ENCODE results near the gene IKZF2. TPM values are rescaled to one million over a fixed set of nuclear protein-coding genes. Genes with fewer than 3 reads are reported as not detected.

The IKZF2 gene
- total RNA-seq, 1 donor from 2014 or later, result 57.0 TPM

GRCh38 chr2:213162516-213163118, 11.2 kb upstream of the IKZF2 start:
- DNase-seq (ENCODE audit: extremely low spot score, unreplicated experiment), result no peak
- no peak overlapping the region for H3K27ac Mint-ChIP-seq
- H3K4me1 Mint-ChIP-seq (ENCODE audit: unreplicated experiment), result no peaks in the 10 kb centered on the region
- no peak for TF ChIP-seq CTCF (conservative IDR thresholded peaks at IDR 0.05)
- no peaks in the 10 kb centered on the region for H3K9me3 Mint-ChIP-seq
- H3K4me3 Mint-ChIP-seq, result no peak overlapping the region
- no peaks in the 10 kb centered on the region for H3K27me3 Mint-ChIP-seq
- no peaks in the 10 kb centered on the region for H3K36me3 Mint-ChIP-seq

- Mint-ChIP-seq H3K27me3 (no peaks in the 10 kb centered on the region), H3K9me3 (no peaks in the 10 kb centered on the region), H3K4me1 (ENCODE audit: unreplicated experiment) (no peaks in the 10 kb centered on the region), H3K27ac (no peak overlapping the region), H3K36me3 (no peaks in the 10 kb centered on the region), H3K4me3 (no peak overlapping the region)
- no peak for TF ChIP-seq CTCF (conservative IDR thresholded peaks at IDR 0.05)
- DNase-seq (ENCODE audit: extremely low spot score, unreplicated experiment), result no peak
Measured at GRCh38 chr2:213161759-213162515, 10.5 kb upstream of the IKZF2 start.

- no peaks in the 10 kb centered on the region for H3K27me3 Mint-ChIP-seq
- no peaks in the 10 kb centered on the region for H3K9me3 Mint-ChIP-seq
- no peak for TF ChIP-seq CTCF (conservative IDR thresholded peaks at IDR 0.05)
- H3K4me1 Mint-ChIP-seq (ENCODE audit: unreplicated experiment), result no peaks in the 10 kb centered on the region
- H3K36me3 Mint-ChIP-seq, result no peaks in the 10 kb centered on the region
- no peak for DNase-seq (ENCODE audit: extremely low spot score, unreplicated experiment)
- H3K27ac Mint-ChIP-seq, result no peak overlapping the region
- no peak overlapping the region for H3K4me3 Mint-ChIP-seq
Measured at GRCh38 chr2:213159768-213160167, 8.4 kb upstream of the IKZF2 start.

GRCh38 chr2:213157242-213157641, 5.8 kb upstream of the IKZF2 start:
- H3K27me3 Mint-ChIP-seq, result no peaks in the 10 kb centered on the region
- no peak for TF ChIP-seq CTCF (conservative IDR thresholded peaks at IDR 0.05)
- peaks cover 5% of the 10 kb centered on the region for H3K4me1 Mint-ChIP-seq (ENCODE audit: unreplicated experiment)
- H3K4me3 Mint-ChIP-seq, result no peak overlapping the region
- H3K27ac Mint-ChIP-seq, result peak overlapping the region; percentile 35
- no peak for DNase-seq (ENCODE audit: extremely low spot score, unreplicated experiment)
- H3K9me3 Mint-ChIP-seq, result no peaks in the 10 kb centered on the region
- no peaks in the 10 kb centered on the region for H3K36me3 Mint-ChIP-seq

GRCh38 chr2:213156717-213157116, 5.3 kb upstream of the IKZF2 start:
- no peak for TF ChIP-seq CTCF (conservative IDR thresholded peaks at IDR 0.05)
- DNase-seq (ENCODE audit: extremely low spot score, unreplicated experiment), result no peak
- no peaks in the 10 kb centered on the region for H3K9me3 Mint-ChIP-seq
- H3K36me3 Mint-ChIP-seq, result no peaks in the 10 kb centered on the region
- no peaks in the 10 kb centered on the region for H3K27me3 Mint-ChIP-seq
- peaks cover 5% of the 10 kb centered on the region for H3K4me1 Mint-ChIP-seq (ENCODE audit: unreplicated experiment)
- H3K4me3 Mint-ChIP-seq, result no peak overlapping the region
- H3K27ac Mint-ChIP-seq, result no peak overlapping the region
